SU-DHL-6 (cell line): ENCODE data around the gene MBOAT1.

ENCODE experiments used
- EZH2phosphoT487 ChIP-seq: fragments of 200-600 bp; sonication (generic), shearing (Covaris generic); conservative IDR thresholded peaks from 2 replicates; pipeline ENCODE4 v1.6.1; 2018; ENCODE audit warnings: mild to moderate bottlenecking, antibody characterized with exemption, low read length, moderate library complexity, mixed read lengths
- TF ChIP-seq, protein P1 (sequence below): fragments of 200-600 bp; sonication (generic); IDR thresholded peaks from one replicate; pipeline ENCODE4 v1.5.1; 2017; ENCODE audit warnings: antibody characterized with exemption, mild to moderate bottlenecking, low read length, moderate library complexity; ENCODE audit not compliant: insufficient read depth, poor library complexity, severe bottlenecking

GRCh38 chr6:20159098-20159497 lies 53.2 kb downstream of the MBOAT1 start:
- TF ChIP-seq, protein P1, sequence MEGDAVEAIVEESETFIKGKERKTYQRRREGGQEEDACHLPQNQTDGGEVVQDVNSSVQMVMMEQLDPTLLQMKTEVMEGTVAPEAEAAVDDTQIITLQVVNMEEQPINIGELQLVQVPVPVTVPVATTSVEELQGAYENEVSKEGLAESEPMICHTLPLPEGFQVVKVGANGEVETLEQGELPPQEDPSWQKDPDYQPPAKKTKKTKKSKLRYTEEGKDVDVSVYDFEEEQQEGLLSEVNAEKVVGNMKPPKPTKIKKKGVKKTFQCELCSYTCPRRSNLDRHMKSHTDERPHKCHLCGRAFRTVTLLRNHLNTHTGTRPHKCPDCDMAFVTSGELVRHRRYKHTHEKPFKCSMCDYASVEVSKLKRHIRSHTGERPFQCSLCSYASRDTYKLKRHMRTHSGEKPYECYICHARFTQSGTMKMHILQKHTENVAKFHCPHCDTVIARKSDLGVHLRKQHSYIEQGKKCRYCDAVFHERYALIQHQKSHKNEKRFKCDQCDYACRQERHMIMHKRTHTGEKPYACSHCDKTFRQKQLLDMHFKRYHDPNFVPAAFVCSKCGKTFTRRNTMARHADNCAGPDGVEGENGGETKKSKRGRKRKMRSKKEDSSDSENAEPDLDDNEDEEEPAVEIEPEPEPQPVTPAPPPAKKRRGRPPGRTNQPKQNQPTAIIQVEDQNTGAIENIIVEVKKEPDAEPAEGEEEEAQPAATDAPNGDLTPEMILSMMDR, result no peak
- TF ChIP-seq EZH2phosphoT487, result no peak
